Body of pancreas (tissue), 4 donors: ENCODE data around the gene XIST.

ENCODE experiments used
- POLR2A ChIP-seq, 3 donors: fragments of 450-650 bp; IDR thresholded peaks; one replicate each; pipeline ENCODE4 v1.6.1; 2016; ENCODE audit warnings: antibody characterized with exemption in 3 of 3, mild to moderate bottlenecking in 2 of 3
- TF ChIP-seq, protein P1 (sequence below), 7 experiments: fragments of 450-650 bp in 4 of 7; fragments of 200-600 bp in 3 of 7; sonication (generic) in 3 of 7; IDR thresholded peaks; one replicate each; pipeline ENCODE4 v1.5.1; 2016 to 2019; ENCODE audit warnings: antibody characterized with exemption in 7 of 7

- TF ChIP-seq, protein P1, sequence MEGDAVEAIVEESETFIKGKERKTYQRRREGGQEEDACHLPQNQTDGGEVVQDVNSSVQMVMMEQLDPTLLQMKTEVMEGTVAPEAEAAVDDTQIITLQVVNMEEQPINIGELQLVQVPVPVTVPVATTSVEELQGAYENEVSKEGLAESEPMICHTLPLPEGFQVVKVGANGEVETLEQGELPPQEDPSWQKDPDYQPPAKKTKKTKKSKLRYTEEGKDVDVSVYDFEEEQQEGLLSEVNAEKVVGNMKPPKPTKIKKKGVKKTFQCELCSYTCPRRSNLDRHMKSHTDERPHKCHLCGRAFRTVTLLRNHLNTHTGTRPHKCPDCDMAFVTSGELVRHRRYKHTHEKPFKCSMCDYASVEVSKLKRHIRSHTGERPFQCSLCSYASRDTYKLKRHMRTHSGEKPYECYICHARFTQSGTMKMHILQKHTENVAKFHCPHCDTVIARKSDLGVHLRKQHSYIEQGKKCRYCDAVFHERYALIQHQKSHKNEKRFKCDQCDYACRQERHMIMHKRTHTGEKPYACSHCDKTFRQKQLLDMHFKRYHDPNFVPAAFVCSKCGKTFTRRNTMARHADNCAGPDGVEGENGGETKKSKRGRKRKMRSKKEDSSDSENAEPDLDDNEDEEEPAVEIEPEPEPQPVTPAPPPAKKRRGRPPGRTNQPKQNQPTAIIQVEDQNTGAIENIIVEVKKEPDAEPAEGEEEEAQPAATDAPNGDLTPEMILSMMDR (IDR thresholded peaks at IDR 0.05): no peak
- TF ChIP-seq POLR2A (IDR thresholded peaks at IDR 0.05): no peak
These were observed 13.4 kb downstream of the XIST start for GRCh38 chrX:73839152-73839551.
